Heart left ventricle (tissue), 13 donors: ENCODE measurements around the gene FYCO1.

ENCODE experiments used
- CTCF ChIP-seq, 12 donors: fragments of 200-600 bp; sonication (generic) in 4 of 12; IDR thresholded peaks; one replicate each; pipeline versions ENCODE4 v1.5.0 to v1.8.0; 2018 to 2022; ENCODE audit warnings: antibody characterized with exemption in 12 of 12, mild to moderate bottlenecking in 5 of 12
- POLR2A ChIP-seq, 2 donors: fragments of 450-650 bp; IDR thresholded peaks; one replicate each; pipeline ENCODE4 v1.6.1; 2017; ENCODE audit warnings: antibody characterized with exemption in 2 of 2, mild to moderate bottlenecking in 2 of 2, moderate library complexity in 2 of 2
- donor health status: ischemic (EF 13 %, LVEDD 7.1; RV severe dilation, severe dysfunction).
- donor health status: DM: no; HTN: yes; CAD: no.
- donor health status: DM: no; HTN: no; CAD: no.
- donor health status: ischemic (EF 25% LVEDD 6.9; RV normal size, moderate dysfunction).
- donor health status: ischemic (EF 25% LVEDD 5.7; RV mildly dilated, moderate dysfunction).
- donor health status: ischemic (EF 35%, LVEDD 5.7; RV mildly dilated, moderate dysfunction).
- donor health status: nonischemic (EF 11% LVEDD 7.7; RV severe dilation, severe dysfunction).
- donor health status: DM: yes; HTN: yes; CAD: no.
- donor health status: PGD.
- donor health status: ischemic (EF 29% LVEDD 5.4; RV normal size, mild dysfunction).
- donor health status: nonischemic (EF 23%, LVEDD 6.1; RV moderate dilation, normal function).

- TF ChIP-seq CTCF (IDR thresholded peaks at IDR 0.05) (no peak), POLR2A (IDR thresholded peaks at IDR 0.05) (no peak)
Measured at GRCh38 chr3:45887285-45887684, 108.3 kb downstream of the FYCO1 start.
